ENCODE results near the gene UBE2E3. TPM values are rescaled to one million over a fixed set of nuclear protein-coding genes. Genes with fewer than 3 reads are reported as not detected.

UBE2E3 gene
- total and polyA plus RNA-seq, 8 donors: 53.7 to 171 (median 144) TPM

DNA sequence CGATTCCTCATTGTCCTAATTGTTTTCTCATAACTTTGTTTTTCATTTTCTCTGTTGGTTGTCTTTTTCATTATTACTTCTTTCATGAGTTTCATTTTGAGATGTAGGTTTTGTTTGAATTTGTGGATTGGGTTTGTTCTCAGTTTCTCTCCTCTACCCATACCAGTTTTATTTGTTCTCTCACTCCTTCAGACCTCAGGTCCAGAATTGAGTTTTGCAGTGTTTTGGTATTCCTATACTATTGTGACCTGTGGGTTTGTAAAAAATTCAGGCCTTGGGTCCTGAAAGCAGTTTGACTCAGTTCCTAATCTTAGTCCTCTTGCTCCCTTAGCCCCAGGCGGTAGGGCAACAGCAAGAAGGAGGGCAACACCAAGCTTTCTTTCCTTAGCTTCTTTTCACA is 28.3 kb upstream of the UBE2E3 start:
- Histone ChIP-seq H3K27ac (no peak overlapping the region), H3K36me3 (no peaks in the 10 kb centered on the region), H3K4me1 (no peaks in the 10 kb centered on the region), H3K27me3 (no peaks in the 10 kb centered on the region), H3K9me3 (no peaks in the 10 kb centered on the region), H3K4me3 (no peak overlapping the region)
- TF ChIP-seq, protein P1, sequence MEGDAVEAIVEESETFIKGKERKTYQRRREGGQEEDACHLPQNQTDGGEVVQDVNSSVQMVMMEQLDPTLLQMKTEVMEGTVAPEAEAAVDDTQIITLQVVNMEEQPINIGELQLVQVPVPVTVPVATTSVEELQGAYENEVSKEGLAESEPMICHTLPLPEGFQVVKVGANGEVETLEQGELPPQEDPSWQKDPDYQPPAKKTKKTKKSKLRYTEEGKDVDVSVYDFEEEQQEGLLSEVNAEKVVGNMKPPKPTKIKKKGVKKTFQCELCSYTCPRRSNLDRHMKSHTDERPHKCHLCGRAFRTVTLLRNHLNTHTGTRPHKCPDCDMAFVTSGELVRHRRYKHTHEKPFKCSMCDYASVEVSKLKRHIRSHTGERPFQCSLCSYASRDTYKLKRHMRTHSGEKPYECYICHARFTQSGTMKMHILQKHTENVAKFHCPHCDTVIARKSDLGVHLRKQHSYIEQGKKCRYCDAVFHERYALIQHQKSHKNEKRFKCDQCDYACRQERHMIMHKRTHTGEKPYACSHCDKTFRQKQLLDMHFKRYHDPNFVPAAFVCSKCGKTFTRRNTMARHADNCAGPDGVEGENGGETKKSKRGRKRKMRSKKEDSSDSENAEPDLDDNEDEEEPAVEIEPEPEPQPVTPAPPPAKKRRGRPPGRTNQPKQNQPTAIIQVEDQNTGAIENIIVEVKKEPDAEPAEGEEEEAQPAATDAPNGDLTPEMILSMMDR (IDR thresholded peaks at IDR 0.05): no peak
- intact Hi-C loops (cut with DNase I): no loop called here
- no peak for DNase-seq
- ATAC-seq: no peak

DNA sequence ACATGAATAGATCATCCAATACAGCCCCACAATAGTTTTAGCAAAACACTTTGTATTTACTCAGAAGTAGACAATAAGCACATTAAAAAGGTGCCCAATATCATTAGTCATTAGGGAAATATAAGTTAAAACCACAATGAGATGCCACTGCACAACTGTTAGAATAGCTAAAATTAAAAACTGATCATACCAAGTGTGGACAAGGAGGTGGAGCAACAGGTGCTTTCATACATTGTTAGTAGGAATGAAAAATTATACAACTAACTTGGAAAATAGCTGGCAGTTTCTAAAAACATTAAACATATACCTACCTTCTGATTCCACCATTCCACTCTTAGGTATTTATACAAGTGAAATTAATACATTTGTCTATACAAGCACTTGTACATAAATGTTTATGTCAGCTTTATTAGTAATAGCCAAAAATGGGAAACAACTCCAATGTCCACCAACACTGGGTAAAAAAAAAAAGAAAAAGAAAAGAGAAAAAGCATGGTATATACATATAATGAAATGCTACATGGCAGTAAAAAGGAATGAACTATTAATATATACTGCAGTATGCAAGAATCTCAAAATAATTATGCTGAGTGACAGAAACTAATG is 27.6 kb upstream of the UBE2E3 start:
- no peak overlapping the region for H3K4me3 ChIP-seq
- no peak for ATAC-seq
- TF ChIP-seq, protein P1 (IDR thresholded peaks at IDR 0.05): no peak
- DNase-seq: no peak
- no peaks in the 10 kb centered on the region for H3K9me3 ChIP-seq
- no peak overlapping the region for H3K27ac ChIP-seq
- no peaks in the 10 kb centered on the region for H3K4me1 ChIP-seq
- intact Hi-C loops (cut with DNase I): no loop called here
- H3K27me3 ChIP-seq: no peaks in the 10 kb centered on the region
- H3K36me3 ChIP-seq: no peaks in the 10 kb centered on the region

GRCh38 chr2:180953550-180953949 is 26.9 kb upstream of the UBE2E3 start:
- no peak for ATAC-seq

DNA sequence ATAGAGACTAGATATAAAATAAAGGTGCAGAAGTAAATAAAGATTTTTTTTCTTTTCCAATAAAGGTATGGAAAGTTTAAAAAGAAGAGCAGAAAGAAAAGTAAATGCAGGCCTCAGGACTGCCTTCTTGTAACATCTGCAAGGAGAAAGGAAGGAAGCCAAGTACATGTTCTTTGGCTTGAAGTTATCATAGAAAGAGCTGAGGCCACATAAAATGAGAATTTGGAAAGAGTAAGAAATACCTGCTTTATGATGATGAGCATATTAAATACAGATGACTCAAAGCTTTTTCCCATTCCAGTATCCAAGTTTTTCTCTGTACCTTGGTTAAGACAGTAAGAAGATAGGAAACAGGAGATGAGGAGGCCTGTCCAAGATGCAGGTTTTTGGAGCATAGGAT is 25.3 kb upstream of the UBE2E3 start:
- Histone ChIP-seq H3K9me3 (no peaks in the 10 kb centered on the region), H3K36me3 (no peaks in the 10 kb centered on the region), H3K4me1 (no peaks in the 10 kb centered on the region), H3K4me3 (no peak overlapping the region), H3K27ac (no peak overlapping the region), H3K27me3 (no peaks in the 10 kb centered on the region)
- TF ChIP-seq, protein P1 (IDR thresholded peaks at IDR 0.05): no peak
- intact Hi-C loops (cut with DNase I): no loop called here
- no peak for DNase-seq
- no peak for ATAC-seq

More at GRCh38 chr2:180953550-180953949, 26.9 kb upstream of the UBE2E3 start:
- Histone ChIP-seq H3K36me3 (no peaks in the 10 kb centered on the region), H3K9me3 (no peaks in the 10 kb centered on the region), H3K4me3 (no peak overlapping the region), H3K27me3 (no peaks in the 10 kb centered on the region), H3K4me1 (no peaks in the 10 kb centered on the region), H3K27ac (no peak overlapping the region)
- TF ChIP-seq, protein P1 (IDR thresholded peaks at IDR 0.05): no peak
- no peak for DNase-seq
- intact Hi-C loops (cut with DNase I): no loop called here

GRCh38 chr2:180959787-180960186 is 20.6 kb upstream of the UBE2E3 start:
- DNase-seq (no peak), ATAC-seq (no peak)
- Histone ChIP-seq H3K27me3 (no peaks in the 10 kb centered on the region), H3K36me3 (no peaks in the 10 kb centered on the region), H3K4me3 (no peak overlapping the region), H3K4me1 (no peaks in the 10 kb centered on the region), H3K9me3 (no peaks in the 10 kb centered on the region), H3K27ac (no peak overlapping the region)
- TF ChIP-seq, protein P1 (IDR thresholded peaks at IDR 0.05): no peak
- intact Hi-C loops (cut with DNase I): no loop called here
